Neural cell (in vitro differentiated cells): ENCODE results near the gene CCNY. TPM values are rescaled to one million over a fixed set of nuclear protein-coding genes. Genes with fewer than 3 reads are reported as not detected.

Experiments
- H2AFZ ChIP-seq: fragments of 200-600, 300-800 bp; sonication (generic), shearing (Covaris generic); 2 replicates; pipeline ENCODE4 v1.6.0; 2014; ENCODE audit warnings: low read depth, mild to moderate bottlenecking, antibody characterized with exemption, low read length, moderate library complexity
- H3F3A ChIP-seq: fragments of 200-600 bp; shearing (Covaris generic); 2 replicates; pipeline ENCODE4 v1.6.1; 2016; ENCODE audit warnings: mild to moderate bottlenecking, moderate library complexity, mixed read lengths, antibody characterized with exemption, low read length; ENCODE audit not compliant: insufficient read depth, poor library complexity, severe bottlenecking
- H3K27ac ChIP-seq: fragments of 200-600, 300-800 bp; sonication (generic), shearing (Covaris generic); 2 replicates; pipeline ENCODE4 v1.5.1; 2014; ENCODE audit warnings: mild to moderate bottlenecking, low read length, moderate library complexity
- H3K27me3 ChIP-seq: fragments of 300-800, 200-600 bp; sonication (generic), shearing (Covaris generic); 2 replicates; pipeline ENCODE4 v1.6.0; 2014; ENCODE audit warnings: mild to moderate bottlenecking, low read depth, low read length, moderate library complexity; ENCODE audit not compliant: insufficient read depth
- H3K36me3 ChIP-seq: fragments of 300-800, 200-600 bp; sonication (generic), shearing (Covaris generic); 2 replicates; pipeline ENCODE4 v1.5.1; 2014; ENCODE audit warnings: mild to moderate bottlenecking, antibody characterized with exemption, low read length, moderate library complexity; ENCODE audit not compliant: insufficient read depth
- H3K4me2 ChIP-seq: fragments of 300-800, 200-600 bp; sonication (generic), shearing (Covaris generic); 2 replicates; pipeline ENCODE4 v1.6.0; 2014; ENCODE audit warnings: mild to moderate bottlenecking, low read length
- H3K4me3 ChIP-seq: fragments of 300-800, 200-600 bp; sonication (generic), shearing (Covaris generic); 2 replicates; pipeline ENCODE4 v1.5.1; 2014; ENCODE audit warnings: mild to moderate bottlenecking, low read length, moderate library complexity
- H3K79me2 ChIP-seq: fragments of 200-600 bp; shearing (Covaris generic); replicated peaks from 2 replicates; pipeline ENCODE4 v1.6.0; 2014; ENCODE audit warnings: mild to moderate bottlenecking, low read length, moderate library complexity; ENCODE audit not compliant: insufficient read depth
- H3K9ac ChIP-seq: fragments of 300-800, 200-600 bp; sonication (generic), shearing (Covaris generic); 2 replicates; pipeline ENCODE4 v1.6.1; 2016; ENCODE audit warnings: mild to moderate bottlenecking, low read length, mixed read lengths
- H3K9me2 ChIP-seq: fragments of 200-600 bp; shearing (Covaris generic); 2 replicates; pipeline ENCODE4 v1.6.1; 2016; ENCODE audit warnings: mild to moderate bottlenecking, low read length, mixed read lengths; ENCODE audit not compliant: insufficient read depth
- H3K9me3 ChIP-seq: fragments of 200-600, 300-800 bp; sonication (generic), shearing (Covaris generic); 2 replicates; pipeline ENCODE4 v1.6.1; 2016; ENCODE audit warnings: mild to moderate bottlenecking, mixed run types, low read length, moderate library complexity, mixed read lengths
- H4K20me1 ChIP-seq: fragments of 200-600 bp; shearing (Covaris generic); 2 replicates; pipeline ENCODE4 v1.6.1; 2016; ENCODE audit warnings: mild to moderate bottlenecking, mixed run types; ENCODE audit not compliant: insufficient read depth
- EP300 ChIP-seq: fragments of 450-650 bp; conservative IDR thresholded peaks from 2 replicates; pipeline ENCODE4 v1.6.1; 2014; ENCODE audit warnings: antibody characterized with exemption, mild to moderate bottlenecking, moderate library complexity; ENCODE audit not compliant: poor library complexity, severe bottlenecking
- EZH2 ChIP-seq: fragments of 200-600, 300-800 bp; shearing (Covaris generic), sonication (generic); IDR thresholded peaks from 2 replicates; pipeline ENCODE4 v1.6.1; 2014; ENCODE audit warnings: antibody characterized with exemption, low read length, borderline replicate concordance, mild to moderate bottlenecking; ENCODE audit not compliant: insufficient read depth, poor library complexity, severe bottlenecking
- MXI1 ChIP-seq: fragments of 450-650 bp; conservative IDR thresholded peaks from 2 replicates; pipeline ENCODE4 v1.6.1; 2014; ENCODE audit warnings: antibody characterized with exemption, mild to moderate bottlenecking; ENCODE audit not compliant: poor library complexity, severe bottlenecking
- POLR2AphosphoS5 ChIP-seq: IDR thresholded peaks from 2 replicates; pipeline ENCODE4 v1.6.1; 2012
- RAD21 ChIP-seq: fragments of 450-650 bp; conservative IDR thresholded peaks from 2 replicates; pipeline ENCODE4 v1.6.1; 2014; ENCODE audit warnings: antibody characterized with exemption, mild to moderate bottlenecking, moderate library complexity
- SMC3 ChIP-seq: fragments of 450-650 bp; conservative IDR thresholded peaks from 2 replicates; pipeline ENCODE4 v1.6.1; 2014; ENCODE audit warnings: antibody characterized with exemption, mild to moderate bottlenecking, moderate library complexity; ENCODE audit not compliant: poor library complexity
- TAF1 ChIP-seq: IDR thresholded peaks from 2 replicates; pipeline ENCODE4 v1.6.1; 2012; ENCODE audit warnings: low read depth
- polyA plus RNA-seq: library from polyadenylated mRNA; depleted of rRNA; stranded (reverse); fragments of >200 nt; gene quantifications from 2 replicates; pipeline ENCODE4 v1.2.3, GENCODE V29; 2014
- TF ChIP-seq, protein P1 (sequence below): IDR thresholded peaks from 2 replicates; pipeline ENCODE4 v1.6.1; 2012; ENCODE audit warnings: borderline replicate concordance
- TF ChIP-seq, protein P2 (sequence below): fragments of 450-650 bp; IDR thresholded peaks from 2 replicates; pipeline ENCODE4 v1.5.1; 2014; ENCODE audit warnings: antibody characterized with exemption, mild to moderate bottlenecking, moderate library complexity; ENCODE audit not compliant: poor library complexity, severe bottlenecking

CCNY gene
- polyA plus RNA-seq, 1 donor from 2014 or later: 36.4 TPM

DNA sequence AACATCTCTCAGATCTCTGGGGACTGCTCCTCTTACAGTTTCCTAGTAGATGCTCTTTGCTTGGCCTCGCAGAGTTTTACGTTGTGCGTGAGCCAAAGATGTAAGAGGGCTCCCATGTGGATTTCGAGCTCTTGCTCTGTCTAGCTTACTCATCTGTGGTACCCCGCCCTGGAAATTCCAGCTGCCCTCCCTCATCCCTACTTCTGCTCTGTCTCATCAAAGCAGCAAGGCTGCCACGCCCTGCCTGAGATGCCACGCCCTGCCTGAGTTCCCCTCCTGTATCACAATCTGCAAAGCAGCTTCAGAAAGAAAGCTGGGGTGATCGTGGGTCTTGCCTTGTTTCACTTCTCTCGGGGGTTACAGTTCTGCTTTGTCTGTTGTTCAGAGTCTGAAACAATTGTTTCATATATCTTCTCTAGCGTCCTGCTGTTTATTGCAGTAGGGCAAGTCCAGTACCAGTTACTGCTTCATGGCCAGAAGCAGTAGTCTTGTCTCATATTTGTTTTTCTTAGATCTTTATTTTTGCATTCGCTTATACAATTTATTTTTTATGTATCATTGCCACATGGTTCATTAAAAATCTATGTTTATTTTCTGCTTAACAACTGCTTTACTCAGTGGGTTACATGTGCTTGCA lies 36.1 kb upstream of the CCNY start:
- Histone ChIP-seq H2AFZ (no peak overlapping the region), H3F3A (no peaks in the 10 kb centered on the region), H3K79me2 (no peaks in the 10 kb centered on the region), H3K9ac (no peak overlapping the region), H3K9me3 (no peaks in the 10 kb centered on the region), H4K20me1 (no peaks in the 10 kb centered on the region), H3K4me2 (no peak overlapping the region), H3K27me3 (no peaks in the 10 kb centered on the region), H3K9me2 (no peaks in the 10 kb centered on the region), H3K4me3 (no peak overlapping the region), H3K36me3 (no peaks in the 10 kb centered on the region), H3K27ac (no peak overlapping the region)
- TF ChIP-seq EZH2 (no peak), TAF1 (no peak), RAD21 (no peak), SMC3 (no peak), MXI1 (no peak), POLR2AphosphoS5 (no peak), EP300 (no peak)
- TF ChIP-seq, protein P1, sequence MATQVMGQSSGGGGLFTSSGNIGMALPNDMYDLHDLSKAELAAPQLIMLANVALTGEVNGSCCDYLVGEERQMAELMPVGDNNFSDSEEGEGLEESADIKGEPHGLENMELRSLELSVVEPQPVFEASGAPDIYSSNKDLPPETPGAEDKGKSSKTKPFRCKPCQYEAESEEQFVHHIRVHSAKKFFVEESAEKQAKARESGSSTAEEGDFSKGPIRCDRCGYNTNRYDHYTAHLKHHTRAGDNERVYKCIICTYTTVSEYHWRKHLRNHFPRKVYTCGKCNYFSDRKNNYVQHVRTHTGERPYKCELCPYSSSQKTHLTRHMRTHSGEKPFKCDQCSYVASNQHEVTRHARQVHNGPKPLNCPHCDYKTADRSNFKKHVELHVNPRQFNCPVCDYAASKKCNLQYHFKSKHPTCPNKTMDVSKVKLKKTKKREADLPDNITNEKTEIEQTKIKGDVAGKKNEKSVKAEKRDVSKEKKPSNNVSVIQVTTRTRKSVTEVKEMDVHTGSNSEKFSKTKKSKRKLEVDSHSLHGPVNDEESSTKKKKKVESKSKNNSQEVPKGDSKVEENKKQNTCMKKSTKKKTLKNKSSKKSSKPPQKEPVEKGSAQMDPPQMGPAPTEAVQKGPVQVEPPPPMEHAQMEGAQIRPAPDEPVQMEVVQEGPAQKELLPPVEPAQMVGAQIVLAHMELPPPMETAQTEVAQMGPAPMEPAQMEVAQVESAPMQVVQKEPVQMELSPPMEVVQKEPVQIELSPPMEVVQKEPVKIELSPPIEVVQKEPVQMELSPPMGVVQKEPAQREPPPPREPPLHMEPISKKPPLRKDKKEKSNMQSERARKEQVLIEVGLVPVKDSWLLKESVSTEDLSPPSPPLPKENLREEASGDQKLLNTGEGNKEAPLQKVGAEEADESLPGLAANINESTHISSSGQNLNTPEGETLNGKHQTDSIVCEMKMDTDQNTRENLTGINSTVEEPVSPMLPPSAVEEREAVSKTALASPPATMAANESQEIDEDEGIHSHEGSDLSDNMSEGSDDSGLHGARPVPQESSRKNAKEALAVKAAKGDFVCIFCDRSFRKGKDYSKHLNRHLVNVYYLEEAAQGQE: no peak
- TF ChIP-seq, protein P2, sequence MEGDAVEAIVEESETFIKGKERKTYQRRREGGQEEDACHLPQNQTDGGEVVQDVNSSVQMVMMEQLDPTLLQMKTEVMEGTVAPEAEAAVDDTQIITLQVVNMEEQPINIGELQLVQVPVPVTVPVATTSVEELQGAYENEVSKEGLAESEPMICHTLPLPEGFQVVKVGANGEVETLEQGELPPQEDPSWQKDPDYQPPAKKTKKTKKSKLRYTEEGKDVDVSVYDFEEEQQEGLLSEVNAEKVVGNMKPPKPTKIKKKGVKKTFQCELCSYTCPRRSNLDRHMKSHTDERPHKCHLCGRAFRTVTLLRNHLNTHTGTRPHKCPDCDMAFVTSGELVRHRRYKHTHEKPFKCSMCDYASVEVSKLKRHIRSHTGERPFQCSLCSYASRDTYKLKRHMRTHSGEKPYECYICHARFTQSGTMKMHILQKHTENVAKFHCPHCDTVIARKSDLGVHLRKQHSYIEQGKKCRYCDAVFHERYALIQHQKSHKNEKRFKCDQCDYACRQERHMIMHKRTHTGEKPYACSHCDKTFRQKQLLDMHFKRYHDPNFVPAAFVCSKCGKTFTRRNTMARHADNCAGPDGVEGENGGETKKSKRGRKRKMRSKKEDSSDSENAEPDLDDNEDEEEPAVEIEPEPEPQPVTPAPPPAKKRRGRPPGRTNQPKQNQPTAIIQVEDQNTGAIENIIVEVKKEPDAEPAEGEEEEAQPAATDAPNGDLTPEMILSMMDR: no peak

DNA sequence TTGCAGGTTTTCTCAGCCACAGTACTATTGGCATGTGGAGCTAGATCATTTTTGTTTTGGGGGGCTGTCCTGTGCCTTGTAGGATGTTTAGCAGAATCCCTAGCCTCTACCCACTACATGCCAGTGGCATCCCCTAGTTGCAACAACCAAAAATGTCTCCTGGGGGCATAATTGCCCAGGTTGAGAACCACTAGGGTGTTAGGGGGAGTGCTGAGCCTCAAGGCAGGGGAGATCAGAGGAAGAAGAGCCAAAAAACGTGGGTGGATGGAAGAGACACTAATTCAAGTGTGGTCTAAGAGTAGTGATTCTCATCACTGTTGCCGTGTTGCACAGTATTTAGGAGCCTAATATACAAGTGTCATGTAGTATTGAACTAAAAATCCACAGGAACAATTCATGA lies 31.7 kb upstream of the CCNY start:
- TF ChIP-seq EP300 (no peak), EZH2 (no peak), MXI1 (no peak), POLR2AphosphoS5 (no peak), TAF1 (no peak), SMC3 (no peak), RAD21 (no peak)
- TF ChIP-seq, protein P1: no peak
- TF ChIP-seq, protein P2: no peak
- Histone ChIP-seq H4K20me1 (no peaks in the 10 kb centered on the region), H2AFZ (no peak overlapping the region), H3K27ac (no peak overlapping the region), H3K79me2 (no peaks in the 10 kb centered on the region), H3K4me3 (no peak overlapping the region), H3F3A (no peaks in the 10 kb centered on the region), H3K27me3 (no peaks in the 10 kb centered on the region), H3K9me3 (no peaks in the 10 kb centered on the region), H3K9me2 (no peaks in the 10 kb centered on the region), H3K4me2 (no peak overlapping the region), H3K9ac (no peak overlapping the region), H3K36me3 (no peaks in the 10 kb centered on the region)
